ENCODE results near the gene MX2. TPM values are rescaled to one million over a fixed set of nuclear protein-coding genes. Genes with fewer than 3 reads are reported as not detected.

Gene MX2
- total and polyA plus RNA-seq, 10 of the 15 experiments (the other 5 are each of a cell fraction or from before 2014, with no cell fraction given), result 10.5 to 167 (median 46.1) TPM

DNA sequence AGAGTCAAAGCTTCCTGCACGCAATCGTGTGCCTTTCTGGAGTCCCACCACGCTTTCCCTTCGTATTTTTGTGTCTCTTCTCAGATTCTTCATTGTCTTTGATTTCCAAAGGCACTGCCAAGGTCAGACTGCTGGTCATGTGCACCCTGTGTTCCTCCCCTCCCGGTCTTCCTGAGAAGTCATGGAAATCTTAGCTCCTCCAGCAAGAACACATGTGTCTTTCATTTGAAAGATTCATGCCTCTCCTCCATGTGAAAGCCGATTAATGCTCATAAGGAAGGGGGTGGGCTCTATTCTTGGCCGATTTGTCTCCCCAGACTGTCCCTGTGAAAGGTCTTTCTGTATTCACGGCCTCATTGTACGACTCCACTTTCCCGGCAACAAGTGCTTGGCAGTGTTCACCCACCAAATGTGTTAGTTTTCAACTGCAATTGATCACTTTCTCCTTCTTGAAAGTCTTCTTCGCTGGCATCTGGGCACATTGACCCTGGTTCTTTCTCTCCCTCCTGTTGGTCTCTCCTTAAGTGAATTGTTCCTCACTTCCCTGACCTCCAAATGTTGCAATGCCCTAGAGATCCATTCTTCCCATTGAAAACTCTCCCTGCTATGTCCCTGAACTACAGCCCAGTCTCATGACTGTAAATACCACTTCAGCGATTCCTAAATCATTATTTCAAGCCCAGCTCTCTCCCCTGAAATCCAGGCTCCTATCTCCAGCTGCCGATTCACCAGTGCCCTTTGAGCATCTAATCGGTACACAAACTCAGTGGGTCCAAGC lies 25.4 kb downstream of the MX2 start (continued):
- TF ChIP-seq SIX5 (IDR thresholded peaks at IDR 0.05; ENCODE audit: low read depth, low read length, severe bottlenecking) (no peak), ZNF592 (IDR thresholded peaks at IDR 0.05) (no peak), SMC3 (IDR thresholded peaks at IDR 0.05; ENCODE audit: borderline replicate concordance, low read length) (no peak), JUNB (IDR thresholded peaks at IDR 0.05) (no peak)

GRCh38 chr21:41387824-41388223 lies 26.0 kb downstream of the MX2 start:
- CTCF ChIA-PET, result interaction anchor here (1.4 kb wide), 1 partner anchor 104 kb away, joined by 3 read pairs; no protein-coding TSS in a partner anchor
- ATAC-seq, result no peak; the same call in 2 of the 3 replicates

More at GRCh38 chr21:41387824-41388223, 26.0 kb downstream of the MX2 start:
- Histone ChIP-seq H3K9ac (ENCODE audit: control insufficient read depth, insufficient read depth, low read length) (no peak overlapping the region), H3K79me2 (ENCODE audit: control insufficient read depth, insufficient read depth, low read length) (no peaks in the 10 kb centered on the region), H3K36me3 (ENCODE audit: control insufficient read depth in 2 of 2, insufficient read depth in 2 of 2, low read length in 1 of 2) (peaks cover 4 to 22% of the 10 kb centered on the region in 2 experiments; a peak in 3 of 4 replicates), H3K4me1 (ENCODE audit: control insufficient read depth, insufficient read depth, low read length) (no peaks in the 10 kb centered on the region), H3K4me3 (no peak overlapping the region), H3K9me3 (replicated peaks; ENCODE audit: control insufficient read depth, insufficient read depth, low read length) (no peaks in the 10 kb centered on the region), H3K4me2 (ENCODE audit: control insufficient read depth, insufficient read depth) (no peak overlapping the region), H4K20me1 (ENCODE audit: control insufficient read depth, insufficient read depth) (no peaks in the 10 kb centered on the region), H2AFZ (ENCODE audit: control insufficient read depth, low read depth, low read length) (no peak overlapping the region), H3K27me3 (replicated peaks in 1 of 2; ENCODE audit: control insufficient read depth in 2 of 2, insufficient read depth in 2 of 2, low read length in 1 of 2) (no peaks in the 10 kb centered on the region), H3K27ac (ENCODE audit: control insufficient read depth, insufficient read depth) (no peak overlapping the region)
- intact Hi-C loops (cut with micrococcal nuclease; ENCODE audit: unreplicated experiment), result no loop called here
- POLR2A ChIA-PET, result no interaction called here
- FAIRE-seq, result no peak
- in situ Hi-C loops (cut with MboI), result no loop called here
- no TSS peak for BruUV-seq (replicated peaks)
- TF ChIP-seq JUND (IDR thresholded peaks at IDR 0.05; ENCODE audit: low read depth, low read length), result no peak
- no peak for TF ChIP-seq CBX5 (IDR thresholded peaks at IDR 0.05; ENCODE audit: low read depth)
- no peak for TF ChIP-seq NFYB (IDR thresholded peaks at IDR 0.05; ENCODE audit: insufficient read depth, low read depth, low read length)
- no peak for TF ChIP-seq EED (IDR thresholded peaks at IDR 0.05; ENCODE audit: low read depth)
- TF ChIP-seq IKZF1 (conservative IDR thresholded peaks at IDR 0.05), result no peak
- DNase-seq (ENCODE audit: low read depth, low spot score), result no peak
- SMC1A ChIA-PET (ENCODE audit: uncharacterized antibody, unreplicated experiment), result no interaction called here
- RAD21 ChIA-PET (ENCODE audit: unreplicated experiment), result no interaction called here
- WGBS (ENCODE audit: insufficient coverage, insufficient replicate concordance, low lambda C conversion rate, missing lambda C conversion rate), result 93% methylated on average over 8 of the region's 8 CpGs

Data from GM12878 (cell line).